Chondrocyte (in vitro differentiated cells): ENCODE results near the gene TMEM106C. TPM values are rescaled to one million over a fixed set of nuclear protein-coding genes. Genes with fewer than 3 reads are reported as not detected.

Experiments
- DNase-seq: peaks from one replicate; pipeline ENCODE4 v3.0.0; 2021; ENCODE audit warnings: mixed read lengths, low spot score
- H3K27ac Mint-ChIP-seq: one replicate; pipeline ENCODE4 v1.8.0; 2021; ENCODE audit warnings: mild to moderate bottlenecking, moderate library complexity, mixed read lengths; ENCODE audit not compliant: unreplicated experiment
- H3K27me3 Mint-ChIP-seq: 2 replicates; pipeline ENCODE4 v1.8.0; 2021; ENCODE audit warnings: low read depth, mixed read lengths
- H3K36me3 Mint-ChIP-seq: 2 replicates; pipeline ENCODE4 v1.8.0; 2021; ENCODE audit warnings: low read depth, mixed read lengths
- H3K4me1 Mint-ChIP-seq: 2 replicates; pipeline ENCODE4 v1.8.0; 2021; ENCODE audit warnings: low read depth, mild to moderate bottlenecking, mixed read lengths
- H3K4me3 Mint-ChIP-seq: one replicate; pipeline ENCODE4 v1.8.0; 2021; ENCODE audit warnings: mild to moderate bottlenecking, moderate library complexity, mixed read lengths; ENCODE audit not compliant: unreplicated experiment
- H3K9me3 Mint-ChIP-seq: 2 replicates; pipeline ENCODE4 v1.8.0; 2021; ENCODE audit warnings: low read depth, mixed read lengths
- CTCF ChIP-seq: fragments of 200-600 bp; sonication (generic); IDR thresholded peaks from 2 replicates; pipeline ENCODE4 v1.5.0; 2021; ENCODE audit warnings: antibody characterized with exemption, mild to moderate bottlenecking, moderate library complexity
- total RNA-seq: library from RNA; stranded (reverse); gene quantifications from 3 replicates; pipeline ENCODE4 v1.2.1, GENCODE V29; 2021

The TMEM106C gene
- total RNA-seq, 1 donor from 2014 or later, result 54.3 TPM

- H3K4me1 Mint-ChIP-seq, result peaks cover 11% of the 10 kb centered on the region
- no peak overlapping the region for H3K4me3 Mint-ChIP-seq
- TF ChIP-seq CTCF, result no peak
- H3K27ac Mint-ChIP-seq, result no peak overlapping the region
- H3K9me3 Mint-ChIP-seq, result no peaks in the 10 kb centered on the region
- no peak for DNase-seq
- no peaks in the 10 kb centered on the region for H3K36me3 Mint-ChIP-seq
- peaks cover 56% of the 10 kb centered on the region for H3K27me3 Mint-ChIP-seq
Observed at GRCh38 chr12:48008349-48008748, 45.0 kb downstream of the TMEM106C start.

GRCh38 chr12:48008950-48009349, 45.6 kb downstream of the TMEM106C start:
- Mint-ChIP-seq H3K27me3 (peaks cover 50% of the 10 kb centered on the region), H3K27ac (no peak overlapping the region), H3K36me3 (no peaks in the 10 kb centered on the region), H3K4me1 (peaks cover 5% of the 10 kb centered on the region), H3K9me3 (no peaks in the 10 kb centered on the region), H3K4me3 (no peak overlapping the region)
- no peak for DNase-seq
- TF ChIP-seq CTCF, result no peak

GRCh38 chr12:48009471-48009870, 46.1 kb downstream of the TMEM106C start:
- TF ChIP-seq CTCF, result no peak
- Mint-ChIP-seq H3K36me3 (no peaks in the 10 kb centered on the region), H3K9me3 (no peaks in the 10 kb centered on the region), H3K27ac (no peak overlapping the region), H3K27me3 (peaks cover 48% of the 10 kb centered on the region), H3K4me3 (no peak overlapping the region), H3K4me1 (peaks cover 3% of the 10 kb centered on the region)
- DNase-seq, result no peak

- no peak overlapping the region for H3K4me3 Mint-ChIP-seq
- TF ChIP-seq CTCF, result no peak
- no peaks in the 10 kb centered on the region for H3K36me3 Mint-ChIP-seq
- no peaks in the 10 kb centered on the region for H3K9me3 Mint-ChIP-seq
- H3K27me3 Mint-ChIP-seq, result peaks cover 44% of the 10 kb centered on the region
- DNase-seq, result no peak
- no peak overlapping the region for H3K27ac Mint-ChIP-seq
- H3K4me1 Mint-ChIP-seq, result peaks cover 2% of the 10 kb centered on the region
Observed at GRCh38 chr12:48010366-48010970, 47.1 kb downstream of the TMEM106C start.

- Mint-ChIP-seq H3K9me3 (no peaks in the 10 kb centered on the region), H3K36me3 (no peaks in the 10 kb centered on the region), H3K4me3 (no peak overlapping the region), H3K27me3 (peaks cover 38% of the 10 kb centered on the region), H3K27ac (no peak overlapping the region), H3K4me1 (no peaks in the 10 kb centered on the region)
- DNase-seq, result no peak
- TF ChIP-seq CTCF, result no peak
Observed at GRCh38 chr12:48012070-48012469, 48.7 kb downstream of the TMEM106C start.
